NCI-H748 (cell line): ENCODE measurements around the gene NUDT14.

Experiments
- DNase-seq: peaks from one replicate; lab custom pipeline; 2025; ENCODE audit not compliant: unreplicated experiment; lab: John Stamatoyannopoulos, UW

The NUDT14 gene

DNA sequence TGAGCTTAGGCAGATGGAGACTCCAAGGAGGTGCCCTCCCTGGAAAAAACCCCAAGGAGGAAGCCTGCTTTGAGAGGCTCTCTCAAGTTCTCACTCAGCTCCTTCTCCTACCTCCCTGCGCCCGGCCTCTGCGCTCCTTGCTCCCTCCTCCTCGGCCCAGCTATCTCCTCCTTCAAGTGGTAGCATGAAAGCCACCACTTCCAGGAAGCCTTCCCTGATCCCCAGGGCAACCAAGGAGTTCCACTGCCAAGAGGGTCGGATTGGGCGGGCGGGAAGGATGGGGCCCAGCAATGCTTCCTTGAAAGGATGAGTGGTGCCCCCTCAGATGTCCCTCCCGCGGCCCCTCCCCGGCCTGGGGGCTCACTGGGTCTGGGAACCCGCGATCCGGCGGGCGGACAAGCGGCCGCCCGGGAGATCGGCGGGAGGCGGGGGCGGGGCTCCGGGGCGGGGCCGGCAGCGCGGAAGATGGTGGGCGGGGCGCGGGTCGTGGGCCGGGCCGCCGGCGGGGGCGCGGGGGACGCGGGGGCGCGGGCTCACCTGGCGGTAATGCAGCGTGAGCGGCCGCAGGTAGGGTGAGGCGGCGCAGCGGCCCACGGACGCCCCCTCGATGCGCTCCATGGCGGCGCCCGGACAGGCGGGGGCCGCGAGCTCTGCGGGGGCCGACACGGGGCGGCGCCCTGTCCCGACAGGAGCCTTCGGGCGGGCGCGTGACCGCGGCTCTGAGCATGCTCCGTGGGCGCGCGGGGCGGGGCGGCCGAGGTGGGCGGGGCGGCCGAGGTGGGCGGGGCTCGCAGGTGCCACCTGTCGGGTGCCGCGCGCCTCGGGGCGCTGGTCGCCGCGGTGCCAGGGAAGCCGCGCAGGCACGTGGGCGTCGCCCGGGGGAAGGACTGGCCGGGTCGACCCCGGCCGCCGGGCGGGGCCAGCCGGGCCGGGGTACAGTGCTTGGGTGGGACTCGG is at the start of gene NUDT14:
TSS of gene NUDT14 (minus strand) at position 721 of the 957 bp plus-strand sequence. CDS start at position 618, 103 bp downstream.
- peak; percentile 84 for DNase-seq

- DNase-seq, result no peak
Observed at GRCh38 chr14:105229099-105229655, 48.1 kb upstream of the NUDT14 start.

GRCh38 chr14:105228562-105228961 is 47.5 kb upstream of the NUDT14 start:
- no peak for DNase-seq

GRCh38 chr14:105227346-105227745 is 46.2 kb upstream of the NUDT14 start:
- no peak for DNase-seq

GRCh38 chr14:105226198-105226597 is 45.1 kb upstream of the NUDT14 start:
- DNase-seq, result no peak

- no peak for DNase-seq
Observed at GRCh38 chr14:105224845-105225570, 43.9 kb upstream of the NUDT14 start.

- no peak for DNase-seq
Observed at GRCh38 chr14:105223770-105224544, 42.8 kb upstream of the NUDT14 start.

- no peak for DNase-seq
Observed at GRCh38 chr14:105223260-105223659, 42.1 kb upstream of the NUDT14 start.

GRCh38 chr14:105221598-105222178 is 40.6 kb upstream of the NUDT14 start:
- no peak for DNase-seq

GRCh38 chr14:105220699-105221597 is 39.8 kb upstream of the NUDT14 start:
- no peak for DNase-seq

- no peak for DNase-seq
Observed at GRCh38 chr14:105219753-105220152, 38.6 kb upstream of the NUDT14 start.

DNA sequence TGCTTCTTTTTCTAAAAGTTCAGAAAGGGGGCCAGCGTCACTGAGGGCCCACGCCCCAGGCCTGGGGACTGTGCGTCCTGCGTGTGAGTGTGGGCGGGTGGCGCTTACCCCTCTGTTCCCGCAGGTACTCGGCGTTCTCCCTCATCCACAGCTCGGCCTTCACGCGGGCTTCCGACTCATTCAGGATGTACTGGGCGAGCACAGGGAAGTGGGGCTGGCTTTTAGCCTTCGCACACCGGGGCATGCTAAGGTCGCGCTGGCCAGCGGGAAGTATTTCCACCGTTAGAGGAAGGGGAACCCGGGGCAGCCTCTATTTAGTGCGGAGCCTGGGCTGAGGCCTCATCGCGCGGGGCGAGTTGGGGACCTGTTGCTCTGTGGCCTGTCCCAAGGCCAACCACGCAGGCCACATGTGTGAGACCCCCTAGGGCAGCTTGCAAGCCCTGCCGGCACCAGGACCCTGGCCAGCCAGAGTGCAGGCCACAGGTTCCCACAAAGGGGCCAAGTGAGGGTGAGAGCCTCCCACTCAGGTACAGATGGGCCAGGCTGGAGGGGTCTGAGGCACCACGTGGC is 38.0 kb upstream of the NUDT14 start:
- DNase-seq, result no peak

GRCh38 chr14:105218611-105219010 is 37.5 kb upstream of the NUDT14 start:
- no peak for DNase-seq

GRCh38 chr14:105217774-105218173 is 36.7 kb upstream of the NUDT14 start:
- no peak for DNase-seq

GRCh38 chr14:105216490-105217247 is 35.6 kb upstream of the NUDT14 start:
- DNase-seq, result no peak

- no peak for DNase-seq
Observed at GRCh38 chr14:105215602-105216001, 34.5 kb upstream of the NUDT14 start.

DNA sequence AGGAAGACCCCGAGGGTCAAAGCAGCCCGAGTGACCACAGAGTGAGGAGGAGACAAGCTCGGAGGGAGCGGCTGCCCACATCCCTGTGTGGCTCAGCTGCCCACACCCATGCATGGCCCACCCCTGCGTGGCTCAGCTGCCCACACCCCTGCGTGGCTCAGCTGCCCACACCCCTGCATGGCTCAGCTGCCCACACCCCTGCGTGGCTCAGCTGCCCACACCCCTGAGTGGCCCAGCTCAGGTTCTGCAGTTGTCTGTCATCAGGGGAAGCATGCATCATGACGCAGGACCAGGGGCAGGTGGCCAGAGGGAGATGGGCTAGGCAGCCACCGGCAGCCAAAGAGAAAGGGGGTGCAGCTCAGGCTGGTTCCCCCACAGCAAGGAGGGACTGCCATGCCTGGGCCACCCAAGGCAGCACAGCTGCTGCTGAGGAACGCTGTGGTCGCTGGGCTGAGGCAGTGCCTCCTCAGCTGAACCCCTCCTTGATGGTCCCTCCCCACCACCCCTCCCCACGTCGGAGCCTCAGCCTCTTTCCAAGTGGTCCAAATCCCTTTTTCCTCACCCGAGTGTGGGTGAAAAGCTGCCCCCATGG is 33.3 kb upstream of the NUDT14 start:
- no peak for DNase-seq

GRCh38 chr14:105213361-105213760 is 32.2 kb upstream of the NUDT14 start:
- no peak for DNase-seq
